Activated T-cell treated with anti-CD3 and anti-CD28 coated beads, Interleukin-2, amount 50 U/mL, for 1 hour (primary cell): Measurements from ENCODE around the gene MLLT11.
"Not testable (repeated sequence)": the region's sequence is repeated elsewhere in the genome, so short reads cannot be mapped to it uniquely, and the experiment has no call there.

Experiments
- DNase-seq: peaks from one replicate; pipeline ENCODE4 v3.0.0-alpha.2; 2020

Gene MLLT11

DNA sequence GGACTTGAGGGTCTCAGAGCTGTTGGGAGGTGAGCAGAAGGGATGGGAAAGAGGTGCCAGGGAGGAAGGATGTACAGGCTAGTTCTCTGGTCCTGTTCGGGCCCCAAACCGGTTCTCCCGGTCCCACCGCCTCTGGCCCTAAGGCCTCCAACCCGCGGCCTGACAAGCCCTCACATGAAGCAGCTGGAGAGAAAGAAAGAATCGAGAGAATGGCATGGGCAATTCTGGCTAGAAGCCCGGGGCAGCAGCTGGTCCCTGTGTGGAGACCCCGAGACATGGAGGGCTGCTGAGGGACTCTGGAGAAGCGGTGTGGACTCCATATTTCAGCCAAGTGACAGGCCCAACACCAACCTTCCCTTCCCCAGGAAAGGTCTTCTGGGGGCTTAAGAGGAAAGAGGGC is 1.5 kb upstream of the MLLT11 start:
- peak; percentile 38 for DNase-seq

DNA sequence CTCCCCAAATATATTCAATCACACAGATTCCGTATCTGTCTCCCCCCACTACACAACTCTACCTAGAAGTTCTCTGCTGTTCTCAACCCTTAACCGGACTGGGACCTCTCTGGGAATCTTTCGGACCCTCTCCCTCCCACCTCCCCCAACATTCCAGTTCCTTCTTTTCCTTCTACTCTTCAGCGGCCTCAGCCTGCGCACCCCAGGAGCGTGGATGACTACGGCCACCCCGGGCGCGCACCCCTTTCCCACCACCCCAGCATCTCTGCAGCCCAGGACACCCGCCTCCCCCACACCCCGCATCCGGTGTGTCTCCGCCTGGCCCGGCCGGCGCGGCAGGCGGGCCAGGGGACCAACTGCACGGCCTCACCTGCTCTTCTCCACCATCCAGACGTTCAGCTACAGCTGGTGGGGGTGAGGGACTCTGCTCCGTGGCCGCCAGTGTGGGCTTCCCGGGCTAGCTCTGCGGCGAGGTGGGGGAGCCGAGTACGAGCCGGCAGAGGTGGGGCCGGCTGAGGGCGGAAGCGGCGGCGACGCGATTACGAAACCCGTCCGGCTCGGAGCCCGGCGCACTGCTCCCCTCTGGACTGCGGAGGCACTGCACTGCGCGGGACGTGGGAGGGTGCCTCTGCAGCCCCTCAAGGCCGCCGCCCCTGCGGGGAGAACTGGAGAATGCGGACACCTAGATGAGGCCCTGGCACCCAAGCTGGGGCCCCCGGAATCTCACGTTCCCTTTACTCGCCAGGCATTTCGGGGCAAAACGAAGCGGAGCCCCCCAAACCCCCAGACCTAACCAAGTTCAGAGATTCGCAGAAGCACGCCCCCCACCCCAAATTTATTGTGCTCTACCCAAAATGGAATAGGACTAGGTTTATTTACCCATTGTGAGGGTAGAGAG is 839 bp upstream of the MLLT11 start, which contains the start of gene CDC42SE1:
Gene CDC42SE1, minus strand, starts transcription at position 514 of the 898 bp plus-strand sequence. CDS start 3,892 bp downstream, outside the sequence.
- peak; percentile 84 for DNase-seq

DNA sequence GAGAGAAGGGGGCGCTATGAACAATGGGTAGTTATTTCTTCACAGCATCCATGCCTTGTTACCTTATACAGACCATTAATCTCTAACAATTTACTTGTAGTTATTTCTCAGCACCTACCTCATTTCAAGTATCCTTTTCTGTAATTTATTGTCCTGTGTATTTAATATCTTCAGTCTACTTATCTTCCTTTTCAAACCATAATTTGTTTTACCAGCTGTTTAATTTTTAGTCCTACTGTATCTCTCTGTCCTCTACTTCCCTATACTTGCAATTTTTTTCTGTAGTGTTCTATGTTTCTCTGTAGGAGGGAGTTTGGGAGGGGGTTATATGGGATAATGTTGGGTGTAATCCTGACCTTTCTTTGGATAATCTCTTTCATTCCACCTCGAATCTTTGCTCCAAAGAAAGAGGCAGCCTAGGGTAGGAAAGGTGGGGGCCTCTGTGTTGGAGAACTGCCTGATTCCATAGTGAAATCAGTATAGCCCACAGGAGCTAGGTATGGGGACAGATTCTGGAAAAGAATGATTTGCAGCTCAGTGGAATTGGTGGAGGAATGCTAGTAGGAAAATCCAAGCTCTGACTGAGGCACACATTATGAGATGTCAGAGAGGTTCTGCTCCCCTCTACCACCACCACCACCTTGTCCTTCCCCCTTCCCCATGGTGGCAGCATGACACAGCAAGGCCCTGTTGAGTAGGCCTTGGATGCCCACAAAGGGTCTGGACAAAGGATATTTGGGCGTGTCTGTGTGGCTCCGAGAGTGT is 642 bp downstream of the MLLT11 start:
- no peak for DNase-seq

DNA sequence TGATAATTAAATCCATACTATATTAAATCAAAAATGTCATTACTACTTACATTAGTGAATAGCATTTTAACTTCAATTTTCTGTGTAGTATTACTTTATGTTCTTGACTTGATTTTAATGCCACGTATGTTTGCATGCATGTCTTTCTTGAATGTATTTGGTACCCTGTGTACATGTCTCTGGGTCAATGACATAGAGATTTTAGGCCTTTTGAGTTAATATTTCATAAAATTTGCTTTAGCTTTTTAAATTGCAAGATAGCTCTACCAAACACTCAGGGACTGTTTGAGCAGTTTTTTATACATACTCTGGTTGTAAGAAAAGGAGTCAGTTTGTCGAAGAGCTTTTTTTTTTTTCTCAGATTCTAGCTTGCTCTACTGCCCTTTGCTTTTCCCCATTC is 1.5 kb downstream of the MLLT11 start:
- no peak for DNase-seq

DNA sequence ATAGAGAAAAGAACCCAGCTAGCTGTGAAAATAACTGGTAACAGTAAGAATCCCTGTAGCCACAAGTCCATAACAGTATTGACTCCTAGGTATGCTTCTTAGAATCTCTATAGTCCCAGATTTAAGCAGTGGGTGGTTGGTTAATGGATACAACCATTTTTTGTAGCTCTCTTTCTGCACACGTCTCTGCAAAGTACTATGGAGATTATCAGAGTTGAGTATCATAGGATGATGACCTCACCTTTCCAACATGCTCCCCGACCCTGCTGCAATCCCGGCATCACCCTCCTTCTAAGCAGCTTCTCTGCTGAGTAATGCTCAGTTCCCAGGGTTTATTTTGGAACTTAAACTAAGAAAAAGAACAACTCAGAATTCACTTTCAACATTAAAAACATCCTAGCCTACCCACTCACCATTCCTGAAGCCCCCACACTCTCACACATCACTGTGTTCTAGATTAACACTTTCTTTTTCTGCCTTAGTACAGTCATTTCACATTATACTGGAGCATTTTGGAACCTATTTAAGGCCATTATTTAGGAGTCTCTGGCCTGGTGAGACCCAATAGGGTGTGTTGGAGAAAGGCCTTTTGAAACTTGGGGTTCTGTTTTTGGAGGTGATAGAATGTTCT is 2.7 kb downstream of the MLLT11 start:
- DNase-seq = no peak

DNA sequence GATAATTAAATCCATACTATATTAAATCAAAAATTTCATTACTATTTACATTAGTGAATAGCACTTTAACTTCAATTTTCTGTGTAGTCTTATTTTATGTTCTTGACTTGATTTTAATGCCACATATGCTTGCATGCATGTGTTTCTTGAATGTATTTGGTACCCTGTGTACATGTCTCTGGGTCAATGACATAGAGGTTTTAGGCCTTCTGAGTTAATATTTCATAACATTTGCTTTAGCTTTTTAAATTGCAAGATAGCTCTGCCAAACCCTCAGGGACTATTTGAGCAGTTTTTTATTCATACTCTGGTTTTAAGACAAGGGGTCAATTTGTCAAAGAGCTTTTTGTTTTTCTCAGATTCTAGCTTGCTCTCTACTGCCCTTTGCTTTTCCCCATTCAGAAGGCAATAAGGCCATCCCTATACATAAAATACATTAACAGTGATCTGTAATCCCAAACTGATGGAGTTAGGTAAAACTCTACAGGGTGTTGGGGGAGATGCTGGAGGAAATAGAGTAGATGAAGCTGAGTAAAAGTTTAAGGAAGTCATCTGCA is 5.0 kb downstream of the MLLT11 start:
- DNase-seq = no peak

DNA sequence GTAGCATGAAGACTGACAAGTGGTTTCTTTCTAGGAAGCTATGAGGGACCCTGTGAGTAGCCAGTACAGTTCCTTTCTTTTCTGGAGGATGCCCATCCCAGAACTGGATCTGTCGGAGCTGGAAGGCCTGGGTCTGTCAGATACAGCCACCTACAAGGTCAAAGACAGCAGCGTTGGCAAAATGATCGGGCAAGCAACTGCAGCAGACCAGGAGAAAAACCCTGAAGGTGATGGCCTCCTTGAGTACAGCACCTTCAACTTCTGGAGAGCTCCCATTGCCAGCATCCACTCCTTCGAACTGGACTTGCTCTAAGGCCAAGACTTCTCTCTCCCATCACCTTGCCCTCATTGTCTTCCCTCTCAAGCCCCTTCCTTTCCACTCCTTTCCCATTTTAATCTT is 7.0 kb downstream of the MLLT11 start:
- DNase-seq = no peak

DNA sequence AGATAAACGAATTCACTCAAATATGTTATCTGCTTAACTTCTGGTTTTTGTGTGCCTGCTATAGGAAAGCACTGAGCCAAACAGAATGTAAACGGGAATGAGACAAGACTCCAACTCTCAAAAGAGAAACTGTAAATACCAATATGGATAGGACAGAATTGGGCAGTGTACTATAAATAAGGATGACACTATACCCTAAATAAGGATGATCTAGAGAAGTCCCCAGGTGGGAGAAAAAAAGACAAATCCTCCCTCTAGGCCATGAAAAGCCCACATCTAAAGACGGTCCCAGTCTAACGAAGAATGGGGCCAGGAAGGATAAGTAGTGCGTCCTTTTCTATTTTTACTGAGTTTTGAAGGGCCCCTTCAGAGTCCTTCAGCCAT is 8.9 kb downstream of the MLLT11 start:
- DNase-seq = no peak

DNA sequence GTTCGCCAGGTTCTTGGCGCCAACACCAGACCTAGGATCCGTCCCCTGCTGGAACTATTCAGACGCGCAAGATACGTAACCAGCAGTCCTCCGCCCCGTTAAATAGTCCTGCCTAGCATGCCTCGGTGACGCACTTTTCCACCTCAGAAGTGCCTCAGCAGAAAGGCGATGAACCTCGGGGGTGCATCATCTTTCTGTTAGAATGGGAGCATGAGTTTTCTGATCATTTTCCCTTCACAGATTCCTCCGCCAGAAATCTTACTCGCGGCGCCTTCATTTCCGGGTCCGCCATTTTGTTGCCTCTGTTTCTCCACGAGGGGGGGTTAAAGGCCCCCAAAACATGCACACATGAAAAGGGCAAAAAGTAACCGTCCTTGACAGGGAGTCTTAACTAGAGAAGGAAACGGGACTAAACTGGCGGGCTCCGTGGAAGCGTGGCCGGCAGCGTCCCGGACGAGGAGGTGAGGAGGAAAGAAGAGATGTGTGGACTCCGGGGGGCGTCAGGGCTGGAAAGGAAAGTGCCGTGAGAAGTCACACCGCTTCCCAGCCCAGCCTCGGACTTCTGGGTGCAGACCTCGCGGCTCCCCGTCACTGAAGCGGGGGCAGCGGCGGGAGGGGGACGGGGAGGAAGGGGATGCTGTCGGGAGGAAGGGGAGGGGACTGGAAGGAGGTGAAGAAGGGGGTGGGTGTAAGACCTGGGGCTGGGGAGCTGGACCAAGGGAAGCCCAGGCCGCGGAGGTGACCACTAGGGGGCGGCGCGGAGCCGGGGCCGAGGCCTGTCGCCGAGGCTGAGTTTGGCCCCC is 10.5 kb downstream of the MLLT11 start, which contains the start of gene GABPB2:
Gene GABPB2, plus strand, starts transcription at position 288 of the 803 bp plus-strand sequence. CDS start 17,429 bp downstream, outside the sequence.
- peak; percentile 86 for DNase-seq

DNA sequence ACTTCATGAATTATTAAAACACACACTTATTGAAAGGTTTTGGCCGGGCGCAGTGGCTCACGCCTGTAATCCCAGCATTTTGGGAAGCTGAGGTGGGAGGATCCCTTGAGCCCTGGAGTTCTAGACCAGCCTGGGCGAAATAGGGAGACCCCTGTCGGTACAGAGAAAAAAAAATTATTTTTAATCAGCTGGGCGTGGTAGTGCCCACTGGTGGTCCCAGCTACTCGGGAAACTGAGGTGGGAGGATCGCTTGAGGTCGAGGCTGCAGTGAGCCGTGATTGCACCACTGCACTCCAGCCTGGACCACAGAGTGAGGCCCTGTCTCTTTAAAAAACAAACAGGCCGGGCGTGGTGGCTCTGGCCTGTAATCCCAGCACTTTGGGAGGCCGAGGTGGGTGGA is 12.0 kb downstream of the MLLT11 start:
- no peak for DNase-seq

DNA sequence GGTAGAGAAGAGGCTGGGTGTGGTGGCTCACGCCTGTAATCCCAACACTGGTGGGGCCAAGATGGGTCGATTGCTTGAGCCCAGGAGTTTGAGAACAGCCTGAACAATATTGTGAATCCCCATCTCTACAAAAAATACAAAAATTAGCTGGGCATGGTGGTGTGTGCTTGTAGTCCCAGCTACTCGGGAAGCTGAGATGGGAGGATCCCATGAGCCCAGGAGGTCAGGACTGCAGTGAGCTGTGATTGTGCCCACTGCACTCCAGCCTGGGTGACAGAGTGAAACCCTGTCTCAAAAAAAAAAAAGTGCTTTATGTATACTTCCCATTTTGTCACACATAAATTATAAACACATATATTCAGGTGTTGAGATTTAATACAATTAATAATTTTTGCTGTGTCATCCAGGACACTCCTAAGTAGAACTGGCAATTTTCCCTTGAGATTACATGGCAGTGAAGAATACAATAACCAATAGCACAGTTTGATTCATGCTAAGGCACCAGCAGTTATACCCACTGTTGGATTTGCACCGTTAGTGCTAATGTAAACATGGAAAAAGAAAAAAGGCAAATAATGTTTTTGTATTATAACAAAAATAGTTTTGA is 25.9 kb downstream of the MLLT11 start:
- DNase-seq = no peak

DNA sequence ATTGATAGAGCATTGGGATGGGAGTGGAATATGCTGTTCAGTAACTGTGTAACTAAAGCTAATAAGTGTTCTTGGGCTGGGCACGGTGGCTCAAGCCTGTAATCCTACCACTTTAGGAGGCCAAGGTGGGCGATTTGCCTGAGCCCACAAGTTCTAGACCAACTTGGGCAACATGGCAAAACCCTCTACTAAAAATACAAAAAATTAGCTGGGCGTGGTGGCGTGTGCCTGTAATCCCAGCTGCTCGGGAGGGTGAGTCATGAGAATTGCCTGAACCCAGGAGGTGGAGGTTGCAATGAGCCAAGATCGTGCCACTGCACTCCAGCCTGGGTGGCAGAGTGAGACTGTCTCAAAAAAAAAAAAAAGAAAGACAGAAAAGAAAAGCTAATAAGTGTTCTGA is 37.2 kb downstream of the MLLT11 start:
- DNase-seq = not testable (repeated sequence)

DNA sequence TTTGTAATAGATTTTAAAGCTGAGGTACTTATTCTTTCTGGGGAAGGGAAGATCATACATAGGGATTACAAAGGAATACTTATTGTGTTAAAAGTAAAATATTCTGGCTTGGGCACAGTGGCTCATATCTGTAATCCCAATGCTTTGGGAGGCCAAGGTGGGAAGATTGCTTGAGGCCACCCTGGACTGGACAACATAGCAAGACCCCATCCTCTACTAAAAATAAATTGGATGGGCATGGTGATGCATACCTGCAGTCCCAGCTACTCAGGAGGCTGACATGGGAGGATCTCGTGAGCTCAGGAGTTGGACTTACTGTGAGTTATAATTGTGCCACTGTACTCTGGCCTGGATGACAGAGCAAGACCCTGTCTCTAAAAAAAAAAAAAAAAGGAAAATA is 37.9 kb downstream of the MLLT11 start:
- no peak for DNase-seq

DNA sequence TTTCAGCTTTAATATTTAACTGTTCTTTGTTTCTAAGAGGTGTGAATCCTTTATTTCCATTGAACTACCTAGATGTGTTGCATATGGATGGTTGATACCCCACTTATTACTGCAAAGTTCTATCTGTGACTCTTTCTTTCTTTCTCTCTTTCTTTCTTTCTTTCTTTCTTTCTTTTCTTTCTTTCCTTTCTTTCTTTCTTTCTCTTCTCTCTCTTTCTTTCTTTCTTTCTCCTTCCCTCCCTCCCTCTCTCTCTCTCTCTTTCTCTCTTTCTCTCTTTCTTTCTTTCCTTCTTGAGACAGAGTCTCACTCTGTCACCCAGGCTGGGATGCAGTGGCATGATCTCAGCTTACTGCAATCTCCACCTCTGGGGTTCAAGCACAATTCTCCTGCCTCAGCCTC is 44.4 kb downstream of the MLLT11 start:
- DNase-seq = no peak

DNA sequence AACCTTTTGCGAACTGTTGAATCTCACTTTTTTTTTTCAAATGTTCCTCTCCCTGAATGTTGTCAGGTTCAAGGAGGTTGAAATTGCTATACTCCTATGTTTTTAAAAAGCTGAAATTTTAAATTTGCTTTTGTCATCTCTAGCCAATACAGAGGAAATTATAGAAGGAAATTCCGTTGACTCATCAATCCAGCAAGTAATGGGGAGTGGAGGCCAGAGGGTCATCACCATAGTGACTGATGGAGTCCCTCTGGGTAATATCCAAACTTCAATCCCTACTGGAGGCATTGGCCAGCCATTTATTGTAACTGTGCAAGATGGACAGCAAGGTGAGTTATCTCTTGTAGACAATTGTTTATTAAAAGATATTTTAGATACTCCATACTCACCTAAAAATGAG is 46.7 kb downstream of the MLLT11 start:
- no peak for DNase-seq

DNA sequence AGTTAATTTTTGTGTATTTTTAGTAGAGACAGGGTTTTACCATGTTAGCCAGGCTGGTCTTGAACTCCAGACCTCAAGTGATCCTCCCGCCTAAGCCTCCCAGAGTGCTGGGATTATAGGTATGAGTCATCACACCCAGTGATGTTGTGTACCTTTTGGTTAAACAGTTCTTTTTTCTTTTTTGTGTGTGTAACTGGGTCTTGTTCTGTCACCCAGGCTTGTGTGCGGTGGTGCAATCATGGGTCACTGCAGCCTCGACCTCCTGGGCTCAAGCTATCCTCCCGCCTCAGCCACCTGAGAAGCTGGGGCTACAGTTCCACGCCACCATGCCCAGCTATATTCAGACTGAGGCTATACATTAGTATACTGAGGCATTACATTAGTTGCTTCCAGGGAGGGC is 48.1 kb downstream of the MLLT11 start:
- no peak for DNase-seq

DNA sequence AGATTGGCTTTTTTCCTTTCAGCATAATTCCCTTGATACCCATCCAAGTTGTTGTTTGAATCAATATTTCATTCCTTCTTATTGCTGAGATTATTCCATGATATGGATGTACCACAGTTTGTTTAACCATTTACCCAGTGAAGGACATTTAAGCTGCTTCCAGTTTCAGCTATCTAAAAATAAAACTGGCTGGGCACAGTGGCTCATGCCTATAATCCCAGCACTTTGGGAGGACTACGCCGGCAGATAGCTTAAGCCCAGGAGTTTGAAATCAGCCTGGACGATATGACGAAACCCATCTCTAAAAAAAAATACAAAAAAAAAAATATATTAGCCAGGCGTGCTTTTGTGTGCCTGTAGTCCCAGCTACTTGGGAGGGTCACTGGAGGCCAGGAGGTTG is 53.7 kb downstream of the MLLT11 start:
- DNase-seq = no peak
